CD4-positive, CD25-positive, alpha-beta regulatory T cell (primary cell): ENCODE results near the gene CHTOP. TPM values are rescaled to one million over a fixed set of nuclear protein-coding genes. Genes with fewer than 3 reads are reported as not detected.

ENCODE experiments used
- ATAC-seq, 2 donors: fragments of 150-1000 bp; cut with Tn5 transposase; one replicate each; pipeline ENCODE4 v1.10.0; 2021; ENCODE audit warnings: low read depth in 2 of 2, moderate number of reproducible peaks in 2 of 2, moderate library complexity in 1 of 2
- DNase-seq, 3 donors: peaks; one replicate each; pipeline versions ENCODE4 v3.0.0 to v3.0.0-alpha.2; 2012 to 2022; ENCODE audit warnings: mixed read lengths in 1 of 3
- H3K27ac ChIP-seq: one replicate; pipeline ENCODE4 v1.7.0; 2013; ENCODE audit warnings: mild to moderate bottlenecking, low read length; ENCODE audit not compliant: insufficient read depth, poor library complexity, severe bottlenecking
- H3K27me3 ChIP-seq: one replicate; pipeline ENCODE4 v1.7.0; 2013; ENCODE audit warnings: low read length; ENCODE audit not compliant: control insufficient read depth, insufficient read depth
- H3K36me3 ChIP-seq: one replicate; pipeline ENCODE4 v1.7.0; 2013; ENCODE audit warnings: mild to moderate bottlenecking, low read length, moderate library complexity; ENCODE audit not compliant: control insufficient read depth, insufficient read depth
- H3K4me1 ChIP-seq: 2 replicates; pipeline ENCODE4 v1.7.0; 2013; ENCODE audit warnings: mild to moderate bottlenecking, low read length; ENCODE audit not compliant: insufficient read depth, control insufficient read depth, poor library complexity, severe bottlenecking
- H3K4me3 ChIP-seq: one replicate; pipeline ENCODE4 v1.7.0; 2013; ENCODE audit warnings: low read depth, mild to moderate bottlenecking, low read length, moderate library complexity
- H3K9me3 ChIP-seq, 2 experiments: 1 replicate in 1 of 2; 2 replicates in 1 of 2; pipeline ENCODE4 v1.7.0; 2013; ENCODE audit warnings: low read length in 2 of 2, mild to moderate bottlenecking in 1 of 2, moderate library complexity in 1 of 2; ENCODE audit not compliant: control insufficient read depth in 2 of 2
- H3K27ac Mint-ChIP-seq, 3 donors: one replicate each; pipeline ENCODE4 v1.8.0; 2020 to 2022; ENCODE audit warnings: mild to moderate bottlenecking in 3 of 3, mixed read lengths in 3 of 3, moderate library complexity in 2 of 3
- H3K27me3 Mint-ChIP-seq: one replicate; pipeline ENCODE4 v1.8.0; 2022; ENCODE audit warnings: mild to moderate bottlenecking, mixed read lengths
- H3K36me3 Mint-ChIP-seq: one replicate; pipeline ENCODE4 v1.8.0; 2020; ENCODE audit warnings: mixed read lengths
- H3K4me1 Mint-ChIP-seq, 4 donors: one replicate each; pipeline ENCODE4 v1.8.0; 2020 to 2022; ENCODE audit warnings: mixed read lengths in 4 of 4, mild to moderate bottlenecking in 1 of 4
- H3K4me3 Mint-ChIP-seq, 4 donors: one replicate each; pipeline ENCODE4 v1.8.0; 2020 to 2022; ENCODE audit warnings: mild to moderate bottlenecking in 4 of 4, mixed read lengths in 4 of 4, moderate library complexity in 3 of 4
- H3K9me3 Mint-ChIP-seq, 7 donors: one replicate each; pipeline ENCODE4 v1.8.0; 2020 to 2022; ENCODE audit warnings: mixed read lengths in 7 of 7, mild to moderate bottlenecking in 3 of 7, moderate library complexity in 2 of 7
- polyA plus RNA-seq, 4 donors: library from polyadenylated mRNA; unstranded; fragments of 300-500 nt; fragmentation: Illumina TruSeq; gene quantifications; one replicate each; pipeline ENCODE4 v1.2.3, GENCODE V29; 2021
- total RNA-seq: library from RNA; stranded (reverse); gene quantifications from one replicate; pipeline ENCODE4 v1.2.3, GENCODE V29; 2022

CHTOP gene
- total and polyA plus RNA-seq, 5 donors from 2014 or later: 57.5 to 85.1 (median 72.7) TPM

DNA sequence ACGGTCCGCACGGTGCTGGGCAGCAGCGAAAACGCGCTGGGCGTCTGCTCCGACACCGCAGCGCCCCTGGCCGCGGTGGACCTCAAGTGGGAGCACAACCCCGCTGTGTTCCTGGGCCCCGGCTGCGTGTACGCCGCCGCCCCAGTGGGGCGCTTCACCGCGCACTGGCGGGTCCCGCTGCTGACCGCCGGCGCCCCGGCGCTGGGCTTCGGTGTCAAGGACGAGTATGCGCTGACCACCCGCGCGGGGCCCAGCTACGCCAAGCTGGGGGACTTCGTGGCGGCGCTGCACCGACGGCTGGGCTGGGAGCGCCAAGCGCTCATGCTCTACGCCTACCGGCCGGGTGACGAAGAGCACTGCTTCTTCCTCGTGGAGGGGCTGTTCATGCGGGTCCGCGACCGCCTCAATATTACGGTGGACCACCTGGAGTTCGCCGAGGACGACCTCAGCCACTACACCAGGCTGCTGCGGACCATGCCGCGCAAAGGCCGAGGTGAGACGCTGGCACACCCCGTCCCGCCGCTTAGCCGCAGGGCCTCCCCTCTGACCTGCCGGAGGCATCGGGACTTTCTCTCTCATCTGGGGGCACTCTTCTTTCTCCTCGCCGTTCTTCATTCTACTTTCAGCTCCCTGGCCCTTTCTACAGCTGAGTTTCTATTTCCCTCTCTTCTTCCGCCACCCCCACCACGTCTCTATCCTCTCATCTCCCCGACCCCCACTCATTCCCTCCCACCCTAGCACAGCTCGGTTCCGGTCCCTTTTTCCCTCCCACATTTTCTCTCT lies 45.7 kb downstream of the CHTOP start:
- peak; percentile 52 to 61 for ATAC-seq
- no peaks in the 10 kb centered on the region for H3K9me3 ChIP-seq
- H3K27me3 ChIP-seq: peaks cover 24% of the 10 kb centered on the region
- Mint-ChIP-seq H3K36me3 (no peaks in the 10 kb centered on the region), H3K9me3 (peaks cover 0 to 1% (median 0%) of the 10 kb centered on the region in 7 donors), H3K27me3 (peaks cover 64% of the 10 kb centered on the region), H3K4me3 (peak overlapping the region; percentile 73 to 81 (median 76)), H3K27ac (no peak overlapping the region), H3K4me1 (peaks cover 3 to 25% (median 9%) of the 10 kb centered on the region in 4 donors)
- no peaks in the 10 kb centered on the region for H3K36me3 ChIP-seq
- no peak overlapping the region for H3K4me3 ChIP-seq
- peaks cover 29% of the 10 kb centered on the region for H3K4me1 ChIP-seq
- DNase-seq: peak in 2 of 3 donors; percentile 28 to 33
- no peak overlapping the region for H3K27ac ChIP-seq

DNA sequence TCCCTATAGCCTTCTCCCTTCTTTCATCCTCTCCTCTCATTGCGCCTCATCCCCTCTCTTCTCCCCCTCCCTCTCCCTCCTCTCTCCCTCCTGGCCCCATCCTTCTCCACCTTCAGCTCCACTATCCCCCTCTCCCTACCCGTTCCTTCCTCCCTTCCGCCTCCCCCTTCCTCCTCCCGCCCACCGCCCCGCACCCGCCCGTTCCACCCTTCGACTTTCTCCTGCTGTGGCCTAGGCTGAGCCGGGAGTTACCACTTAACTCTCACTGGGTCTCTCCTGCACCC lies 46.2 kb downstream of the CHTOP start:
- ATAC-seq: no peak
- no peak for DNase-seq
- no peak overlapping the region for H3K27ac Mint-ChIP-seq
- peaks cover 3 to 25% (median 9%) of the 10 kb centered on the region in 4 donors for H3K4me1 Mint-ChIP-seq
- H3K27me3 Mint-ChIP-seq: peaks cover 67% of the 10 kb centered on the region
- peaks cover 29% of the 10 kb centered on the region for H3K4me1 ChIP-seq
- H3K27me3 ChIP-seq: peaks cover 24% of the 10 kb centered on the region
- H3K36me3 ChIP-seq: no peaks in the 10 kb centered on the region
- peak overlapping the region; percentile 16 to 73 (median 64) for H3K4me3 Mint-ChIP-seq
- H3K4me3 ChIP-seq: no peak overlapping the region
- no peaks in the 10 kb centered on the region for H3K36me3 Mint-ChIP-seq
- no peak overlapping the region for H3K27ac ChIP-seq
- no peaks in the 10 kb centered on the region for H3K9me3 ChIP-seq
- H3K9me3 Mint-ChIP-seq: peaks cover 0 to 1% (median 0%) of the 10 kb centered on the region in 7 donors

DNA sequence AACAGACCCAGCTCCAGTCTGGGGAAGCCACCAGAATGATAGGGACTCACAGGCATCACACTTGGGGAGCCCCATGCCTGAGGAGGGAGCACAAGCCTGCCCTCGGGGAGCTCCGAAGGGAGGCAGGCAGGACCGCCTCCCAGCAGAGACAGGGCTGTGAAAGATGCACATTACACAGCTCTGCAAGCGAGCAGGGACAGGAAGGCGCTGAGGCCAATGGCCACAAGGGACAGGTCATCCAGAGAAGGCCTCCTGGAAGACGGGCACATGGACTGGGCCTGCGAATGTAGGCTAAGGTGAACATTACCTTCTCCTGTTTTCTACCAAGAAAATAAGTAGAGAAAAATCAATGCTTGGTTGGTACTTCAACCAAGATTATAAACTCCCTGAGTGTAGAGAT lies 48.9 kb downstream of the CHTOP start:
- Mint-ChIP-seq H3K4me3 (no peak overlapping the region), H3K9me3 (peaks cover 0 to 1% (median 0%) of the 10 kb centered on the region in 7 donors), H3K36me3 (no peaks in the 10 kb centered on the region), H3K27me3 (peaks cover 65% of the 10 kb centered on the region), H3K4me1 (peaks cover 0 to 21% (median 6%) of the 10 kb centered on the region in 4 donors), H3K27ac (no peak overlapping the region)
- H3K9me3 ChIP-seq: no peaks in the 10 kb centered on the region
- no peaks in the 10 kb centered on the region for H3K36me3 ChIP-seq
- no peak overlapping the region for H3K27ac ChIP-seq
- H3K4me1 ChIP-seq: peaks cover 25% of the 10 kb centered on the region
- no peak for DNase-seq
- H3K4me3 ChIP-seq: no peak overlapping the region
- no peak for ATAC-seq
- H3K27me3 ChIP-seq: peaks cover 19% of the 10 kb centered on the region

DNA sequence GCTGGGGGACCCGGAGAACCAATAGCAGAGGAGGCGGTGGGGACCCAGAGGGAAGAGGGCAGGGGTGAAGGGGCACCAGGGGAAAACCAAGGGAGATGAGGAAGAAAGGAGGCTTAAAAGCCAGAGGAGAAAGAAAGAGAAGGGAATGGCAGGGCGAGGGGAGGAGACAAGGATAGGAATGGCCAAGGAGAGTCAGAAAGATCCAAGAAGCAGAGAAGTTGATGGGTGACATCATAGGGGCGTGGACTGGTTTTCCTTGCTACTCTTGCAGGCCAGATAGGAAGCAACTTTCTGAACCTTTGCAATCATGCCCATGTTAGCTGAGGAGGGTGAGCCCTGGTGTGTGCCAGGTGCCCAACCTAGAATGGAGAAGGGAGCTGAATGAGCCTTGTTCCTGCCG lies 50.0 kb downstream of the CHTOP start:
- H3K4me3 ChIP-seq: no peak overlapping the region

DNA sequence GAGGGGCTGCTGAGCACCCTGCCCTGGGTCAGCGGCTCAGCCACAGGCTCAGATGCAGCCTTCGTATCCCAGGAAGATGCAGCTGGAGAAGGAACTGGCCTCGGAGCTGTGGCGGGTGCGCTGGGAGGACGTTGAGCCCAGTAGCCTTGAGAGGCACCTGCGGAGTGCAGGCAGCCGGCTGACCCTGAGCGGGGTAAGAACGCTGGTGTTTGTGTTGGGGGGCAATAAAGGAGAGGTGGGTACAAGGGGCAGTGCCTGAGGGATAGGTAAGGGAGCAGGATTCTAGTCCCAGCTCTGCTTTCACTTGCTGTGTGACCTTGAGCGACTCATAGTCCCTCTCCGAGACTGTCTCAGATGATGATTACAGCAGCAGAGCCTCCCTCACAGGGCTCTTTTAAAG lies 51.0 kb downstream of the CHTOP start:
- Histone ChIP-seq H3K27ac (no peak overlapping the region), H3K27me3 (peaks cover 13% of the 10 kb centered on the region), H3K4me1 (peaks cover 3% of the 10 kb centered on the region), H3K9me3 (no peaks in the 10 kb centered on the region), H3K4me3 (no peak overlapping the region), H3K36me3 (no peaks in the 10 kb centered on the region)
- Mint-ChIP-seq H3K4me3 (no peak overlapping the region), H3K9me3 (peaks cover 0 to 1% (median 0%) of the 10 kb centered on the region in 7 donors), H3K27ac (no peak overlapping the region), H3K4me1 (peaks cover 0 to 6% (median 0%) of the 10 kb centered on the region in 4 donors), H3K36me3 (no peaks in the 10 kb centered on the region), H3K27me3 (peaks cover 49% of the 10 kb centered on the region)
- ATAC-seq: no peak
- no peak for DNase-seq

More for the DNA sequence above, 50.0 kb downstream of the CHTOP start:
- H3K27ac ChIP-seq: no peak overlapping the region
- Mint-ChIP-seq H3K27ac (peak overlapping the region in 1 of 3 donors; percentile 78), H3K4me1 (peaks cover 0 to 10% (median 0%) of the 10 kb centered on the region in 4 donors), H3K27me3 (peaks cover 54% of the 10 kb centered on the region), H3K36me3 (no peaks in the 10 kb centered on the region), H3K4me3 (no peak overlapping the region), H3K9me3 (peaks cover 0 to 1% (median 0%) of the 10 kb centered on the region in 7 donors)
- H3K9me3 ChIP-seq: no peaks in the 10 kb centered on the region
- peaks cover 14% of the 10 kb centered on the region for H3K4me1 ChIP-seq
- DNase-seq (no peak), ATAC-seq (no peak)
- no peaks in the 10 kb centered on the region for H3K36me3 ChIP-seq
- peaks cover 14% of the 10 kb centered on the region for H3K27me3 ChIP-seq

DNA sequence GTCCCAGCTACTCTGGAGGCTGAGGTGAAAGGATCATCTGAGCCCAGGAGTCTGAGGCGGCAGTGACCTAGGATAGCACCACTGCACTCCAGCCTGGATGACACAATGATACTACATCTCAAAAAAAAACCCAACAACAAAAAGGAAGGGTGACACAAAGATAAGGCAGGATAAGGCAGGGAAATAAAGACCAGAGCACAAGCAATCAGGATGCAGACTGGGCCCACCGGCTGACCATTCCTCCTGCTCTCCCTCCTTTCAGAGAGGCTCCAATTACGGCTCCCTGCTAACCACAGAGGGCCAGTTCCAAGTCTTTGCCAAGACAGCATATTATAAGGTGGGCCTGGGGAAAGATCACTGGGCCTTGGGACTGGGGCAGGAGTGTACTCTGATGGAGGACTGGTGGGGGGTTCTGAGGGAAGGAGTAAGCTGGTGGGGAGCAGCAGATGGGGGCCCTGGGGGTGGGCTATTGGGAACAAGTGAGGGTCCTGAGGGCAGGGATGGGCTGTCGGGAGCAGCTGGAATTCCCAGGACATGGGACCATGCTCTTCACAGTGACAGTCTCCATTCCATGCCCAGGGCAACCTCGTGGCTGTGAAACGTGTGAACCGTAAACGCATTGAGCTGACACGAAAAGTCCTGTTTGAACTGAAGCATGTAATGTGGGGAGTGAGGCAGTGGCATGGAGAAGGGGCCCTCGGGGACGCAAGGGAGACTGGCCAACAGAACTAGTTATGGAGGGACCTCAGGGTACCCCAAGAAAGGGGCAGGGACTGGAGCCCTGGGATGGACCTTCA lies 51.9 kb downstream of the CHTOP start:
- H3K4me3 ChIP-seq: no peak overlapping the region
- no peaks in the 10 kb centered on the region for H3K36me3 ChIP-seq
- Mint-ChIP-seq H3K4me1 (peaks cover 0 to 3% (median 0%) of the 10 kb centered on the region in 4 donors), H3K27me3 (peaks cover 41% of the 10 kb centered on the region), H3K4me3 (no peak overlapping the region), H3K27ac (no peak overlapping the region), H3K36me3 (no peaks in the 10 kb centered on the region), H3K9me3 (peaks cover 0 to 1% (median 0%) of the 10 kb centered on the region in 7 donors)
- ATAC-seq: no peak
- peaks cover 3% of the 10 kb centered on the region for H3K4me1 ChIP-seq
- H3K9me3 ChIP-seq: no peaks in the 10 kb centered on the region
- H3K27ac ChIP-seq: no peak overlapping the region
- DNase-seq: no peak
- peaks cover 6% of the 10 kb centered on the region for H3K27me3 ChIP-seq

DNA sequence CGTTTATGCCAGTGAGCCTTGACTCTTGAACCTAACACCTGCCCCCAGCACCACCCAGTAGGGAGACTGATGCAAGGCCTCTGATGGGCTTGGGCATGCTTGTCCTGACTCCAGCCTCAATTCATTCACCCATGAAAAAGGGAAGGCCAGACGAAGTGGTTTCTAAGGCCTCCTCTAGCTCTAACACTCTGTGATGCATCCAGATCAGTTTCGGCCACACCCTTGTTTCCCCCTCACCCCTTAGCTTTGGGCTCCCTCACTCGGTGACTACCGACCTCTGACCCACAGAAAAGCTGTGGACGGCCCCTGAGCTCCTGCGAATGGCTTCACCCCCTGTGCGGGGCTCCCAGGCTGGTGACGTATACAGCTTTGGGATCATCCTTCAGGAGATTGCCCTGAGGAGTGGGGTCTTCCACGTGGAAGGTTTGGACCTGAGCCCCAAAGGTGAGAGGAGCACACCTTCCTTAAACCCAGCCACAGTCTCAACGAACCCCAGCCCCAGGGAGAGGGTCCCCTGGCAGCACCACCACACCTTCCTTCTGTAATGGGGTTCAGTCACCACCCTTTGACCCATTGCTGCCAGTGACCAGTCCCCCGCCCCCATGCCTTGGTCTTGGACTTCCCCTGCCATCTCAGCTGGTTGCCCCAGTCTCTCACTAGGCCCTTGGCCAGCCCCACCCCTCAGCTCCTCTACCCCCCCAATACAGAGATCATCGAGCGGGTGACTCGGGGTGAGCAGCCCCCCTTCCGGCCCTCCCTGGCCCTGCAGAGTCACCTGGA lies 53.7 kb downstream of the CHTOP start:
- H3K9me3 Mint-ChIP-seq: peaks cover 0 to 1% (median 0%) of the 10 kb centered on the region in 7 donors

More for the DNA sequence above, 53.7 kb downstream of the CHTOP start:
- no peaks in the 10 kb centered on the region for H3K36me3 ChIP-seq
- no peak overlapping the region for H3K27ac ChIP-seq
- peaks cover 6% of the 10 kb centered on the region for H3K4me1 ChIP-seq
- H3K4me3 Mint-ChIP-seq: no peak overlapping the region
- peaks cover 4% of the 10 kb centered on the region for H3K27me3 ChIP-seq
- ATAC-seq: no peak
- no peak for DNase-seq
- H3K9me3 ChIP-seq: no peaks in the 10 kb centered on the region
- no peak overlapping the region for H3K27ac Mint-ChIP-seq
- H3K4me3 ChIP-seq: no peak overlapping the region
- no peaks in the 10 kb centered on the region for H3K36me3 Mint-ChIP-seq
- H3K27me3 Mint-ChIP-seq: peaks cover 25% of the 10 kb centered on the region
- peaks cover 0 to 7% (median 0%) of the 10 kb centered on the region in 4 donors for H3K4me1 Mint-ChIP-seq
